Measurements from ENCODE around the gene CAMTA1. TPM values are rescaled to one million over a fixed set of nuclear protein-coding genes. Genes with fewer than 3 reads are reported as not detected.

Gene CAMTA1
- total RNA-seq, 2 experiments from 2014 or later, result 43.3 to 46.0 TPM

DNA sequence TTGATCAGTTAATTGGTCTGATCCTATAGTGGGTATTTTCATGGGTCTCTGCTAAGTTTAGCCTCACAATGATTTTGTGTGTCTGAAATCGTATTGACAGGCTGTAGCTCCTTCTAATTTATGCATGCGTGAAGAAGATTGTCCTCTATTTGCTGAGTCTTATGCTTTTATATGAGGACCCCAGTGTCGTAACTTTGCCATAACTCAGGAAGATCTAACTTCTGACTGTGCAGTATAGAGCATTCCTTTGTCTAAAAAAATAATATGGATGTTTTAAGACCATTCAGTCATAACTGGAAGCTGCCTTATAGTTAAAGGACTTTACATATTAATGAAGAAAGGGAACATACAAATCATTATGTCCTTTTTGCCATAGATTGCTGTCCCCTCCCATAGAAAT, 73.3 kb downstream of the CAMTA1 start:
- H3K4me3 Mint-ChIP-seq, result no peak overlapping the region
- no peaks in the 10 kb centered on the region for H3K27me3 Mint-ChIP-seq (ENCODE audit: low read depth)
- no peak for ATAC-seq
- CTCF ChIA-PET, result no interaction called here
- no peak for DNase-seq
- no peaks in the 10 kb centered on the region for H3K4me1 Mint-ChIP-seq (ENCODE audit: low read depth)
- POLR2A ChIA-PET, result no interaction called here
- no peaks in the 10 kb centered on the region for H3K9me3 Mint-ChIP-seq (ENCODE audit: insufficient read depth)
- H3K36me3 Mint-ChIP-seq (ENCODE audit: low read depth), result peaks cover 7% of the 10 kb centered on the region
- H3K27ac Mint-ChIP-seq, result no peak overlapping the region

DNA sequence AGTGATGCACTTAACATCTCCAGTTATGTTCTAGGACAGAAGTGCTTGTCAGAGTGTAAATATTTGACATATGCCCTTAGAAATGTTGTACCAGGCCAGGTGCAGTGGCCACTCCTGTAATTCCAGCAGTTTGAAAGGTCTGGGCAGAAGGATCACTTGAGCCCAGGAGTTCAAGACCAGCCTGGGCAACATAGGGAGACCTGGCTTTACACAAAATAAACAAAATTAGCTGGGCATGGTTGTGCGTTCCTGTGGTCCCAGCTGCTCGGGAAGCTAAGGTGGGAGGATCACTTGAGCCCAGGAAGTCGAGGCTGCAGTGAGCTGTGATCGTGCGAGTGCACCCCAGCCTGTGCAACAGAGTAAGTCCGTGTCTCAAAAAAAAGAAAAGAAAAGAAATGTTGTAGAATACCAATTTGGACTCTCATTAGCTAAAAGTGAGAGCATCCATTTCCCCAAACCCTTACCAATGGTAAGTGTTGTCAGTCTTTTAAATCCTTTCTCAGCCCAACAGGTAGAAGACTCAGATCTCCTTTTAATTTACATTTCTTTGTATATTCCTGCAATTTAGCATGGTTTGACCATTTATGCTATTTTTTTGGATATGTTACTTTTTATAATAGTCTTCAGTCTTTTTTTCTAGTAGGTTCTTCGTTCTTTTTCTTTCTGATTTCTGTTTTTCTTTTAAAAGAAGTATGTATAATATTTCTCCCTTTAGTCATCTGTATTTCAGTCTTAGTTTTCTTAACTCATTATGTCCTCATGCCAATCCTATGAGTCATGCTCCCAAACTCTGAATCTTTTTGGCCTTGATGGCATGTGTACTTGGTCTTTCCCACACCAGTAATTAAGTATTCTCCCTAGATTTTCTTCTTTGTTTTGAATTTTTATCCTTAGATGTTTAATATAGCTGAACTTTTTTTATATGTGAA, 74.4 kb downstream of the CAMTA1 start:
- ChIA-PET CTCF (no interaction called here), POLR2A (no interaction called here)
- ATAC-seq (no peak), DNase-seq (no peak)
- H3K27ac Mint-ChIP-seq, result no peak overlapping the region
- H3K36me3 Mint-ChIP-seq (ENCODE audit: low read depth), result peaks cover 2% of the 10 kb centered on the region
- no peaks in the 10 kb centered on the region for H3K4me1 Mint-ChIP-seq (ENCODE audit: low read depth)
- no peaks in the 10 kb centered on the region for H3K27me3 Mint-ChIP-seq (ENCODE audit: low read depth)
- no peaks in the 10 kb centered on the region for H3K9me3 Mint-ChIP-seq (ENCODE audit: insufficient read depth)
- no peak overlapping the region for H3K4me3 Mint-ChIP-seq

DNA sequence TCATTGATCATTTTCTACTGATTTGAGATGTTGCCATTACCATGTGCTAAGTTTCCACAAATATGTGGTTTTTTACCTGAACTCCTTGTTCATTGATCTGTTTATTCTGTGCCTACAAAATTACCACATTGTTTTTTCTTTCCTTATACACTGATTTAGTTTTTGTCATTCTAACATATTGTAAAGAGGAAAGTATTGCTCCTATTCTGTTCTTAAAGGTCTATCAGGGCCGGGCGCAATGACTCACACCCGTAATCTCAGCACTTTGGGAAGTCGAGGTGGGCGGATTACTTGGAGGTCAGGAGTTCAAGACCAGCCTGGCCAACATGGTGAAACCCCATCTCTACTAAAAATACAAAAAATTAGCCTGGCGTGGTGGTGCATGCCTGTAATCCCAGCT, 75.1 kb downstream of the CAMTA1 start:
- Mint-ChIP-seq H3K9me3 (ENCODE audit: insufficient read depth) (no peaks in the 10 kb centered on the region), H3K27me3 (ENCODE audit: low read depth) (no peaks in the 10 kb centered on the region), H3K27ac (no peak overlapping the region), H3K4me3 (no peak overlapping the region), H3K4me1 (ENCODE audit: low read depth) (no peaks in the 10 kb centered on the region), H3K36me3 (ENCODE audit: low read depth) (no peaks in the 10 kb centered on the region)
- ChIA-PET CTCF (no interaction called here), POLR2A (no interaction called here)
- DNase-seq (no peak), ATAC-seq (no peak)

DNA sequence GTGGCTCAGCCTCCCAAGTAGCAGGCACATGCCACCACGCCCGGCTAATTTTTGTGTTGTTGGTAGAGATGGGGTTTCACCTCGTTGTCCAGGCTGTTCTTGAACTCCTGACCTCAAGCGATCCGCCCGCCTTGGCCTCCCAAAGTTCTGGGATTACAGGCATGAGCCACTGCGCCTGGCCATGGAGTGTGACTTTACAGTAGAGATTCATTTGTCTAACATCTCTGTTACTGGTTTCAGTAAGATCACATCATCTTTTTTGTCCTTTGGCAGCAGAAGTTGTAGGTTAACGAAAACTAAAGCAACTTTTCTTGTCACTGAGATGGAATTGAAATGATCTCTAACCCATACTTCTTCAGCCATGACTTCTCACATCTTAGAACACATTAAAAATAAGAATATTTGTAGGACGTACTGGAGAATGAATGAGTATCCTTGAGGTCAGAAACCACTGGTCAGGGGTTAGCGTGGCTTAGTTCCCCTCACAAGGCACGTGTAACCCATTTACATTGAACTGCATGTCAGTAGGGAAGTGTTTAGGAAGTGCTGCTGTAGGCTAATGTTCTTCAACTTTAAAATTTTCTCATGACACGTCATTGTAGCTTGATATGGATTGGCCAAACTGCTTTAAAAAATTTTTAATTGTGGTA, 75.9 kb downstream of the CAMTA1 start:
- H3K4me1 Mint-ChIP-seq (ENCODE audit: low read depth), result no peaks in the 10 kb centered on the region
- H3K9me3 Mint-ChIP-seq (ENCODE audit: insufficient read depth), result no peaks in the 10 kb centered on the region
- H3K4me3 Mint-ChIP-seq, result no peak overlapping the region
- no peaks in the 10 kb centered on the region for H3K36me3 Mint-ChIP-seq (ENCODE audit: low read depth)
- ChIA-PET POLR2A (no interaction called here), CTCF (no interaction called here)
- H3K27me3 Mint-ChIP-seq (ENCODE audit: low read depth), result no peaks in the 10 kb centered on the region
- DNase-seq (no peak), ATAC-seq (no peak)
- no peak overlapping the region for H3K27ac Mint-ChIP-seq

DNA sequence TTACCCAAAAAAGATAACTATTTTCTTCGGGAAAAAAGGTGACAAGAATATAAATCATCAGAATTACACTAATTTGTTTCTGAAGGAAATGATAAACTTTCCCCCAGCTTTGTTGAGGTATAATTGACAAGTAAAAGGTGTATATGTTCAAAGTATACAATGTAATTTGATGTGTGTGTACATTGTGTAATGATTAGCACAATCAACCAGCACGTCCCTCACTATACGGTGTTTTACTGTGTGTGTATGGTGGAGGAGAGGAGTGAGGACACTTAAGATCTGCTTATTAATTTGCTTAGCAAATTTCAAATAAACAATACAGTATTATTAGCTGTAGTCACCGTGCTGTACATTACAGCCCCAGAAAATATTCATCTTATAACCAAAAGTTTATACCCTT, 77.7 kb downstream of the CAMTA1 start:
- Mint-ChIP-seq H3K4me1 (ENCODE audit: low read depth) (peaks cover under 1% of the 10 kb centered on the region), H3K27me3 (ENCODE audit: low read depth) (no peaks in the 10 kb centered on the region), H3K27ac (no peak overlapping the region), H3K4me3 (no peak overlapping the region), H3K36me3 (ENCODE audit: low read depth) (no peaks in the 10 kb centered on the region), H3K9me3 (ENCODE audit: insufficient read depth) (no peaks in the 10 kb centered on the region)
- DNase-seq (no peak), ATAC-seq (no peak)
- POLR2A ChIA-PET, result no interaction called here
- CTCF ChIA-PET, result interaction anchor here (0.9 to 1.0 kb wide), 2 partner anchors 10 to 27 kb away, joined by 3 read pairs; no protein-coding TSS in a partner anchor

DNA sequence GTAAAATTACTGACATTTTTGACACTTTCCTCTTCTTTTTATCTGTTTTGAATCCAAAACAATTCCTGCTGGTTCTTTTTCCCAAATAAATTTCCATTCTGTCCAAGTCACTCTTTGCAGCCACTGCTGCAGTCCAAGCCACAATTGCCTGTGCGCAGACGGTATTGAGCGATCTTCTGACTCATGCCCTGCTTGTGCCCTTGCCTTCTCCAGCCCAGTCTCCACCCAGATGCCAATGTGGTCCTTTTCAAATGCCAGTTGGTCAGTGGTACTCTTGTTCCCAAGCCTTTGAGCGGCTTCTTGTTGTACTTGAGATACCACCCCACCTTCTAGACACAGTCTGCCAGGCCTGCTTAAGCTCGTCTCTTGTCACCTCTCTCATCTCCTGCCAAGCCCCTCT, 78.9 kb downstream of the CAMTA1 start:
- peaks cover 11% of the 10 kb centered on the region for H3K4me1 Mint-ChIP-seq (ENCODE audit: low read depth)
- H3K9me3 Mint-ChIP-seq (ENCODE audit: insufficient read depth), result no peaks in the 10 kb centered on the region
- no peaks in the 10 kb centered on the region for H3K27me3 Mint-ChIP-seq (ENCODE audit: low read depth)
- H3K36me3 Mint-ChIP-seq (ENCODE audit: low read depth), result no peaks in the 10 kb centered on the region
- POLR2A ChIA-PET, result no interaction called here
- DNase-seq (no peak), ATAC-seq (no peak)
- no peak overlapping the region for H3K4me3 Mint-ChIP-seq
- no peak overlapping the region for H3K27ac Mint-ChIP-seq
- CTCF ChIA-PET, result no interaction called here

DNA sequence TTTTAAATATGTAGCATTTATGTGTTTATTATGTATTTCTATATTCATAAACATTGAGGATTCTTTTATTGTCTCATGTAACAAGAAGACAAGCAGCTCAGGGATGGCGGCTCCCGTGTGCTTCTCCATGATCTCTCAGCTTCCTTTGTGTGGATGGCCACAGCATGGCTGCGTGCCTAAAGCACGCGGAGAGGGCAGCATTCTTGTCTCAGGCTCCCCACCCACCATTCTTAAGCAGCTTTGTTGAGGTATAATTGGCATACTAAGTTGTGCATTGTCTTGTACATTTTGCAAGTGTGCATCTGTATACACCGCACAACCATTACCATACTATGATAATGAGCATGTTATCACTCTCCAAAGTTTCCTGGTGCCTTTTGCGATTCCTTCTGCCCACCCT, 81.6 kb downstream of the CAMTA1 start:
- H3K4me1 Mint-ChIP-seq (ENCODE audit: low read depth), result peaks cover 22% of the 10 kb centered on the region
- POLR2A ChIA-PET, result no interaction called here
- CTCF ChIA-PET, result interaction anchor here (1.5 kb wide), 1 partner anchor 22 kb away, joined by 3 read pairs; no protein-coding TSS in a partner anchor
- H3K36me3 Mint-ChIP-seq (ENCODE audit: low read depth), result no peaks in the 10 kb centered on the region
- DNase-seq (no peak), ATAC-seq (no peak)
- H3K27ac Mint-ChIP-seq, result no peak overlapping the region
- no peaks in the 10 kb centered on the region for H3K9me3 Mint-ChIP-seq (ENCODE audit: insufficient read depth)
- no peaks in the 10 kb centered on the region for H3K27me3 Mint-ChIP-seq (ENCODE audit: low read depth)
- no peak overlapping the region for H3K4me3 Mint-ChIP-seq

DNA sequence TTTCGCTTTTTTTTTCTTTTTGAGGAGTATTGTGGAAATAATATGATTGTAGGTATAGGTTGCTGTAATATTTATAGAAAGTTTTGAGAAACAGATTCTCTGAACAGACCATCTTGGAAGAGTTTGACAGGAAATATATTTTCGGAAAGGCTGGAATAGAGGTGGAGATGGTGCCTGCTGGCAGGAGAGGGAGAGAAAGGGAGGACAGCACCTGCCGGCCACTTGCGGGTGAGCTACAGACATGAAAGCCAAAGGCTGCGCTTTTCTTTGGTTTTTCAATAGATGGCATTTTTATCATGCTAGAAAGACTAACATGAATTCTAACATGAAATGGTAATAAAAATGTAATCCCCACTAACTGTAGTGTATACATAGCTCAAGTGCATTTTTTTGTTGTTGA, 82.1 kb downstream of the CAMTA1 start:
- ATAC-seq (no peak), DNase-seq (no peak)
- POLR2A ChIA-PET, result no interaction called here
- H3K27ac Mint-ChIP-seq, result no peak overlapping the region
- H3K27me3 Mint-ChIP-seq (ENCODE audit: low read depth), result no peaks in the 10 kb centered on the region
- no peak overlapping the region for H3K4me3 Mint-ChIP-seq
- H3K36me3 Mint-ChIP-seq (ENCODE audit: low read depth), result peaks cover 2% of the 10 kb centered on the region
- peaks cover 27% of the 10 kb centered on the region for H3K4me1 Mint-ChIP-seq (ENCODE audit: low read depth)
- CTCF ChIA-PET, result interaction anchor here (2.3 kb wide), 1 partner anchor 23 kb away, joined by 8 read pairs; no protein-coding TSS in a partner anchor
- H3K9me3 Mint-ChIP-seq (ENCODE audit: insufficient read depth), result no peaks in the 10 kb centered on the region

DNA sequence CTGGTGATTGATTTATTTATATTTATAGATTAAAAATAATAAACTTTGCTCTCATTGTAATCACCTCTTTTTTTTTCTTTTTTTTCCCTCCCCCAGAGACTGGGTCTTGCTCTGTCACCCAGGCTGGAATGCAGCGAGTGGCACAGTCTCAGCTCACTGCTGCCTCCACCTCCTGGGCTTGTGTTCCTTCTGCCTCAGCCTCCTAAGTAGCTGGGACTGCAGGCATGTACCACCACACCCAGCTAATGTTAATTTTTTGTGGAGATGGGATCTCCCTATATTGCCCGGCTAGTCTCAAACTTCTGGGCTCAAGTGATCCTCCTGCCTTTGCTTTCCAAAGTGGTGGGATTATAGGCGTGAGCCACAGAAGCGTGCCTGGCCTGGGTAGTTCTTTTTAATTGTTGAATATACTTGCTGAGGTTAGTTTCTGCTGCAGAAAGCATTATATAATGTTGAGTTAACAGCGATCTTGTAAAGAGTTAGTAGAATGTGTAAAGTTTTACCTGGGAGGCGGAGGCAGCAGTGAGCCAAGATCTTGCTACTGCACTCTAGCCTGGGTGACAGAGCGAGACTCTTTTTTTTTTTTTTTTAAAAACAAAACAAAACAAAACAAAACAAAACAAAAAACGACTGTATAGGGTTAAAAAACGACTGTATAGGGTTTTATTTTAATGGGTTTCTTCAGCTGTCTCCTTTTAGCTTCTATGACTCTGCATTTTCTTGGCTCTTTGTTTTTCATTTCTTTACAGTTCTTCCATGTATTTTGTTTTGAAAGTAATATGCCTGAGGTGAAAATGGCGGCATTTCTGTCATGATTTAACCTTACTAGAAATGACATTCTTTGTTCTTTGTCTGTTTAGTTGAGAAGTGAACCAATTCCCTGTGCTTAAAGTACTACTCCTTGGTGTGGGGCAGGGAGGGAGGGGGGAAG, 82.7 kb downstream of the CAMTA1 start:
- ATAC-seq (no peak), DNase-seq (no peak)
- H3K27ac Mint-ChIP-seq, result no peak overlapping the region
- H3K9me3 Mint-ChIP-seq (ENCODE audit: insufficient read depth), result no peaks in the 10 kb centered on the region
- H3K36me3 Mint-ChIP-seq (ENCODE audit: low read depth), result peaks cover 7% of the 10 kb centered on the region
- no peaks in the 10 kb centered on the region for H3K27me3 Mint-ChIP-seq (ENCODE audit: low read depth)
- no peak overlapping the region for H3K4me3 Mint-ChIP-seq
- ChIA-PET CTCF (interaction anchor here (2.3 kb wide), 1 partner anchor 22 kb away, joined by 8 read pairs; no protein-coding TSS in a partner anchor), POLR2A (no interaction called here)
- peaks cover 34% of the 10 kb centered on the region for H3K4me1 Mint-ChIP-seq (ENCODE audit: low read depth)

DNA sequence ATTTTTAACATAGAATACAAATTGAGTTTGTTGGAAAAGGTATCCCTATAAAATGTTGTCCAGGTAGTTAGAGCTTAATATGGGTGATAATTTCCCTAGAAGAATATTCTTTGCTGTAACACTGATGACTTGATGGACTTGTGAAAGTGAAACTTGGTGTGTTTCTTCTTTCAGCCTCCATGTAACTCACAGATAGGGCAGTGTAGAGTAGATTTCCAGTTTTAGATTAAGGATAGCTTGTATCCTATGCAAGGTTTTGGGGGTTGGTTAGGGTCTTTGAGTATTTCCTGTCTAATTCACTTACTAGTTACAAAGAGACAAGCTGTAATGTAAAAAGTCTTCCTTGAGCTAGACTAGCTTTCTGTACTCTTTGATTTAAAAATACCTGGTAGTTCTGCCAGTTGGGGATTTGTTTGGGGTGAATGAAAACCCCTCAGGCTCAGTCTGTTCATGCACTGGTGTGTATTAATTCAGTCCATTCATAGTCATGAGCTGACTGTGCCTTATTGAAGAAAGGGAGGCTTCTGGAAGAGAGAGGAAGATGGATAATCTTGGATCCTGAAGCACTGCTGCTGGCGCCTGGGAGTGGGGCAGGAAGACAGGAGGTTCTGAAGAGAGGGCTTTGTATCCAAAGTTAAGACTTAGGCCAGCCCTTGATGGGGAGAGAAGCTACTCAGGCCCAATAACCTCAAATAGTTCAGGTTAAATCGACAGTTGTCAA, 83.6 kb downstream of the CAMTA1 start:
- H3K27ac Mint-ChIP-seq, result no peak overlapping the region
- ATAC-seq, result no peak

DNA sequence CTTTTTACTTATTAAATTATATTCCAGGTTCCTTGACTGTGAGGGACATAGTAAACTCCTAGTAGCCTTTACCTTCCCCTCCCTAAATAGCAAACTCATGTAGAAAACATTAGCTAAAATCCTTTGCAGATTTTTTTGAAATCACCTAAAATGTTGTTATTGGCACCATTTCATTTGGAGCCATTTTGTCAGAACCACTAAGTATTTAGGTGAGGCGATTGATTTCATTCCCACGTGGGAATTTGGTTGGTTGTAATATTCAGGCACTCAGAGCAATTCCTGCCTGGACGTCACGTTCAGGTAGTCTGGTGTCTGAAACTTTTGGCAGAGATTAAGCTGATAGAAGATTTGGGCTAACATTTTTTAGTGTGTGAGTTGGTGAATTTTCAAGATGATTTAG, 84.3 kb downstream of the CAMTA1 start:
- Mint-ChIP-seq H3K27ac (no peak overlapping the region), H3K9me3 (ENCODE audit: insufficient read depth) (no peaks in the 10 kb centered on the region), H3K27me3 (ENCODE audit: low read depth) (no peaks in the 10 kb centered on the region), H3K36me3 (ENCODE audit: low read depth) (peaks cover 12% of the 10 kb centered on the region), H3K4me1 (ENCODE audit: low read depth) (peaks cover 38% of the 10 kb centered on the region), H3K4me3 (no peak overlapping the region)
- CTCF ChIA-PET, result interaction anchor here (2.3 to 2.4 kb wide), 2 partner anchors 20 to 21 kb away, joined by 8 to 9 read pairs; no protein-coding TSS in a partner anchor
- no peak for ATAC-seq
- POLR2A ChIA-PET, result no interaction called here
- no peak for DNase-seq

More for the DNA sequence above, 83.6 kb downstream of the CAMTA1 start:
- ChIA-PET POLR2A (no interaction called here), CTCF (interaction anchor here (2.3 kb wide), 1 partner anchor 21 kb away, joined by 8 read pairs; no protein-coding TSS in a partner anchor)
- peaks cover 7% of the 10 kb centered on the region for H3K36me3 Mint-ChIP-seq (ENCODE audit: low read depth)
- no peaks in the 10 kb centered on the region for H3K9me3 Mint-ChIP-seq (ENCODE audit: insufficient read depth)
- no peak for DNase-seq
- peaks cover 38% of the 10 kb centered on the region for H3K4me1 Mint-ChIP-seq (ENCODE audit: low read depth)
- no peaks in the 10 kb centered on the region for H3K27me3 Mint-ChIP-seq (ENCODE audit: low read depth)
- H3K4me3 Mint-ChIP-seq, result no peak overlapping the region
